Mammary epithelial cell (primary cell): Measurements from ENCODE around the gene DNAJC7.

Experiments used
- CTCF ChIP-seq, 2 donors: IDR thresholded peaks in 1 of 2; conservative IDR thresholded peaks in 1 of 2; 2 replicates each; pipeline ENCODE4 v1.5.1; 2011 to 2012; ENCODE audit warnings: inconsistent platforms in 2 of 2, low read length in 2 of 2, mild to moderate bottlenecking in 2 of 2, control low read depth in 1 of 2, low read depth in 1 of 2; ENCODE audit not compliant: insufficient read depth in 1 of 2; ENCODE audit errors: extremely low read depth in 1 of 2
- EZH2 ChIP-seq: IDR thresholded peaks from 2 replicates; pipeline ENCODE4 v1.6.1; 2012; ENCODE audit warnings: low read length, inconsistent platforms, borderline replicate concordance

GRCh38 chr17:41965694-41966462 lies 51.4 kb downstream of the DNAJC7 start:
- TF ChIP-seq CTCF (conservative IDR thresholded peaks at IDR 0.05 in 1 of 2, IDR thresholded peaks at IDR 0.05 in 1 of 2; ENCODE audit: extremely low read depth in 1 of 2, insufficient read depth in 1 of 2, low read depth in 1 of 2, low read length in 2 of 2) (no peak), EZH2 (no peak)
